ENCODE results near the gene ERBB3. TPM values are rescaled to one million over a fixed set of nuclear protein-coding genes. Genes with fewer than 3 reads are reported as not detected.

Gene ERBB3
- total and polyA plus RNA-seq, 2 of the 8 experiments (the other 6 are each of a cell fraction or from before 2014, with no cell fraction given), result 33.9 to 52.4 TPM

DNA sequence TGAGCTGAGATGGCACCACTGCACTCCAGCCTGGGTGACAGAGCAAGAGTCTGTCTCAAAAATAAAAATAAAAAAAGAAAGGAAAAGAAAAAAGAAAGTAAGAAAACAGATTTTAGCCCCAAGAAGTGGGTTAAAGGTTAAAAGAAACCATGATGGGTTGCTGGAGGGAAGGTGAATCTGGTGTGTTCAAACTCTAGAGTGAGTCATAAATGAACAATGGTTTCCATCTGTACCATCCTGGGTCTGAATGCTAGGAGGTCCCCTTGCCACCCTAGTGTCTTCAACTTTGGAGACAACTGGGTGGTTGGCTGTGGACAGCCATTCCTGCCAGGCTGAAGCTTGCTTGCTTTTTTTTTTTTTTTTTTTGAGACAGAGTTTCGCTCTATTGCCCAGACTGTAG lies 39.8 kb upstream of the ERBB3 start (continued):
- TF ChIP-seq USF2 (IDR thresholded peaks at IDR 0.05; ENCODE audit: low read length), result no peak

All from H1 (cell line).